ENCODE data around the gene NUDT13.

NUDT13 gene

DNA sequence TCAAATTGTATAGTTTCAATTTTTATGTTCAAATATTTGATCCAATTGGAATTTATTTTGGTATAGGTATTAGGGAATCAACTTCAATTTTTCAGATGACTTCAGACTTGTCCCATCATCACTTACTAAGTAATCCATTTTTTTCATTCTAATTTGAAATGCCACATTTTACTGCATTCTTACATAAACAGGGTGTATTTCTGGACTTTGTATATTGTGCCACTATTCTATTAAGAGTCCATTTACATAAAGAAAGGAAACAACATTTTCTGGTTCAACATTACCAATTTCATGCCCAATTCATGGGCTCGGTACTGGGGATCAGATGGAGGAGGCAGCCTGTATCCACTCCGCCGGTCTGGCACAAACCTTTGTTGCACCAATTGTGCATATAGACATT is 41.8 kb downstream of the NUDT13 start:
- DNase-seq (ENCODE audit: low read depth, low spot score), result no peak
- H3K4me3 ChIP-seq (ENCODE audit: low read length), result no peak overlapping the region

DNA sequence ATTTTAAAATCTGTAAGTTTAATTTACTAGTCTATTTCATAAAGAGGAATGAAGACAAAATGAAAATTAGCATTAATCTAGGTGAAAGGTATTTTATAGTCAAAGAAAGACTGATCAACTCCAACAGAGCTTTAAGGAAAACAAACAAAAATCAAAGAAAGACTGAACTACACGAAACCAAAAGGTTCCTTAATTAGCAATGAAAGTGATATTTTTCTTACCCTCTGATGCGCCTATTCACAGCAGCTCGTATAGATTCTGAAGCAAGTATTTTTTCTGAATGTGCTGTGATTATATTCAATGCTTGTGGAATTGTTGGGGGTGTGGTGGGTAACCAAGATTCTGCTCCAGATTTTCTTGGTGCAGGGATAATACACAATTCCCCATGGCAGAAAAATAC is 45.8 kb downstream of the NUDT13 start:
- no peak overlapping the region for H3K4me3 ChIP-seq (ENCODE audit: low read length)
- no peak for DNase-seq (ENCODE audit: low read depth, low spot score)

DNA sequence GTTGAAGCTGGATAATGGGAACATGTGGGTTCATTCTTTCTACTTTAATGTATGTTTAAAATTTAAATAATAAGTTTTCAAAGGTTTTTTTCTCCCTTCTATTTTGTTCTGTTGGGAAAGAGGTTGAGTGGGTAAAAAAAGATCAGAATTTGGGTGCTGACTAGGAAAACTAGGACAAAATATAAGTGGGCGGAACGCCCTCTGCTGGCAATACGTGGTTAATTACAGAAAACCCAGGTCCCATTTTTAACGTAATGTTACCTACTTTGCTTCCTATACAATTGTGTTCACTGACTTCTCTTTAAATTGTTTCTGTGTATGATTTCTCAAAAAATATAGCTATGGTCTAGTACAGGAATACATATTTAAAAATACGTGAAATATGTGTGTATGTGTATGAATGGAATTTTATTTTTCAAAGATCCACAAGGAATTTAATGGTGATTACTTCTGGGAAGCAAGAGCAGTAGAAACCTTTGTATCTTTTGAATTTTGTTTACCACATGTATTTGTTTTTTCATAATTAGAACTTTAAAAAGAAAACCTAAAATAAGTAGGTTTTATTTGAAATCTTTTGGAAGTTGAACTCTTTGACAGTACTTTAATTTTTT is 48.9 kb downstream of the NUDT13 start:
- H3K4me3 ChIP-seq (ENCODE audit: low read length), result no peak overlapping the region
- DNase-seq (ENCODE audit: low read depth, low spot score), result peak; percentile 47

DNA sequence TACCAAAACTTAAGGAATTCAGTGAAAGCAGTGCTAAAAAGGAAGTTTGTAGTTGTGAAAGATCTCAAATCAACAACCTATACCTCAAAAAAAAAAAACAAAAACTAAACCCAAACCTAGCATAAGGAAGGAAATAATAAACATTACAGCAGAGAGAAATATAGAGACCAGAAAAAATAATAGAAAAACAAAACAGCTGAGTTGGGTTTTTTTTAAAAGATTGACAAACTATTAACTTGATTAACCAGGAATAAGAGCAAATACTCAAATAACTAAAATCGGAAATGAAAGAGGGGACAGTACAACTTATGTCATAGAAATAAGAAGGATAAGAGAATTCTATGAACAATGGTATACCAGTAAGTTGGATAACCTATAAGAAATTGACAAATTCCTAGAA is 50.8 kb downstream of the NUDT13 start:
- H3K4me3 ChIP-seq (ENCODE audit: low read length), result no peak overlapping the region
- no peak for DNase-seq (ENCODE audit: low read depth, low spot score)

DNA sequence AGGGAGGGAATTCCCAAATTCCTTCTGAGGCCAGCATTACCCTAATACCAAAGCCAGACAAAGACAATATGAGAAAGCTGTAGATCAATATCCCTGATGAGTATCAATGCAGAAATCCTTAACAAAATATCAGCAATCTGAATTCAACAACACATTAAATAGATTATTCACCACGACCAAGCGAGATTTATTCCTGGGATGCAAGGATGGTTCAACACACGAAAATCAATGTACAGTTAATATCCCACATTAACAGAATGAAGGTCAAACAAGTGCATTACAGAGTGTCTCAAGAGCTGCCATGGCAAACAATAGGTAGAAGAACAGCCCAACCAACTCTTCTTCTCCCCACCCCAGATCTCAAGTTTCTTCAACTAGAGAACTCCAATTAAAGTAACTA is 51.4 kb downstream of the NUDT13 start:
- no peak for DNase-seq (ENCODE audit: low read depth, low spot score)

DNA sequence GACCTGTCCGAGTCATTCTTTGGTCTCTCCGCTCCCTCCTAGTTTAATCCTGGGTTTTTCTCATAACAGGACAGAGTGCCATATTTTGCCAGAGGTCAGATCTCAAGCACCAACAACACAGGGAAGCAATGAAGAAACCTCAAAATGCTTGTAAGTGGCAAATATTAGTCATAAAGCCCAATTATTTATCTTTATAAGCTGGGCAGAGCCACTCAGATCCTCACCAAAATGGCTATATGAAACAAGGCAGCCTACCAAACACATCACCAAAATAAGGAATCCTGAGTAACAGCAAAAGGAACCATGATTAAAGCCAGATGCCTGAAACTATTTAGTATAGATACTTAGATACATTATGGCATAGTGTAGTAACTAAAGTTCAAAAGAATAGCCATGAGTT is 52.8 kb downstream of the NUDT13 start:
- no peak for DNase-seq (ENCODE audit: low read depth, low spot score)
- H3K4me3 ChIP-seq (ENCODE audit: low read length), result no peak overlapping the region

More for the DNA sequence above, 51.4 kb downstream of the NUDT13 start:
- H3K4me3 ChIP-seq (ENCODE audit: low read length), result no peak overlapping the region

DNA sequence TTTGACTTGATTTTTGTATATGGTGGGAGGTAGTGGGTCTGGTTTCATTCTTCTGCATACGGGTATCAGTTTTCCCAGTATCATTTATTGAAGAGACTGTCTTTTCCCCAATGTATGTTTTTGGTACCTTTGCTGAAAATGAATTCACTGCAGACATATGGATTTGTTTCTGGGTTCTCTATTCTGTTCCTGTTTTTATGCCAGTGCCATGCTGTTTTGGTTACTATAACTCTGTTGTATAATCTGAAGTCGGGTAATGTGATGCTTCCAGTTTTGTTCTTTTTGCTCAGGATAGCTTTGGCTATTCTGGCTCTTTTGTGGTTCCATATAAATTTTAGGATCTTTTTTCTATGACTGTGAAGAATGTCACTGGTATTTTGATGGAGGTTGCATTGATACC is 56.7 kb downstream of the NUDT13 start:
- H3K4me3 ChIP-seq (ENCODE audit: low read length), result peak overlapping the region; percentile 100
- no peak for DNase-seq (ENCODE audit: low read depth, low spot score)

DNA sequence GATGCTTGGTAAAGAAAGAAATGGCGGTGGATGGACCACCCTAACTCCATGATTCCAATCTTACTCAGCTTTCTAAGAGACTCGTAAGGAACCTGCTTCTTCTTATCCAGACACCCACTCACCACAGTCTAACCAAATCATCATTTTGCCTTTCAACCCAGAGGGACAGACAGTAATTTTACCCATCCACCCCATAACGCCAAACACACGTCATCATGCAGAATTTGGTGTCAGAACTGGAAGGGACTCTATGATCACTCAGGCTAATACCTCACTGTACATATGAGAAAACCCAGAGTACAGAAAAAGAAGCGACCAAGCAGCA is 57.2 kb downstream of the NUDT13 start:
- peak overlapping the region; percentile 100 for H3K4me3 ChIP-seq (ENCODE audit: low read length)
- no peak for DNase-seq (ENCODE audit: low read depth, low spot score)

DNA sequence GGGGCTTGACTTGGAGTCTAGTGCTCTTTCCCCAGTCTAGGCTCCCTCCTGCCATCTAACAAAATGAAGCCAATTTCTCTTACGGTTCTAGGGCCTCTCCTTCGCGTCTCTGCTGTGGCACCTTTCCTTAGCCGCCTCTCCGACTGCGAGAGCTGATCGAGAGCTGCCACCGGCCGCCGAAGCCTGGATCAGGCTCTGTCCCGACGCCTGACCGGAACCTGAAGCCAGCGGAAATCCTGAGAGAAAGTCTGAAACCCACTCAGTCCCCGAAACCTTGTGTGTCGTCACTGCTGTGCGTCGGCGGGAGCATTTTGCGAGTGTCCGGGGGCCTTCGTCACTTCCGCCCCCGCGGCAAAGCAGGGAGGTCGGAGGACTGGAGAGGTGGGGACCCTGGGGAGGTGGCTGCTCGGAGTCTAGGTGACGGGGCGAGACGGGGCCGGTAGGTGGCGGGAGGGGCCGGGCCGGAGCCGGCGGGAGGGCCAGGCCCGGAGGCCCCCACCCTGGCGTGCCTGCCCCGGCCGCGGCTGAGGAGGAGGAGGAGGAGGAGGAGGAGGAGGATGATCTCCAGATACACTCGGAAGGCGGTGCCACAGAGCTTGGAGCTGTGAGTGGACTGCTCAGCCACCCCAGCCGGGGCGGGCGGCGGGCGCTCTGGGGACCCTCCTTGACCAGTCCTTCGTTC is 57.7 kb downstream of the NUDT13 start, which contains the start of the genes ECD and FAM149B1:
ECD (minus strand) TSS at position 226 of the 682 bp plus-strand sequence. CDS start 4,071 bp downstream, outside the sequence.
FAM149B1 (plus strand) TSS at position 337 of the 682 bp plus-strand sequence; CDS start at position 558, 221 bp downstream.
- H3K4me3 ChIP-seq (ENCODE audit: low read length), result peak within 1 kb of the TSS; percentile 100
- peak; percentile 82 for DNase-seq (ENCODE audit: low read depth, low spot score)

DNA sequence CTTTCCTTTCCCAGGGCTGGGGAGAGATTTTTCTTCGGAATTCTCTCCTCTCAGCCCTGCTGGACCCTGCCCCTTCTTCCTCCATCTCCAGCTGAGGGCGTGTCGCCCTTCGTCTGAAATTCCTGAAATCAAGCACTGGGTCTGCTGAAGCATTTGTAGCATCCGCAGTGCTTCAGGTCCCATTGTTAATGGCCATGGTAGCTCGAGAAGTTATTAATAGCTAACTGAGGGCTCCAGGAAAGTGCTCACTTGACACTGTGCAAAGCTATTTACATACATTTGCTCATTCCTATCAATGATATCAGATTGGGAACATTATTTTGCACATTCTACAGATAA is 58.2 kb downstream of the NUDT13 start:
- DNase-seq (ENCODE audit: low read depth, low spot score), result no peak
- H3K4me3 ChIP-seq (ENCODE audit: low read length), result peak overlapping the region; percentile 100

DNA sequence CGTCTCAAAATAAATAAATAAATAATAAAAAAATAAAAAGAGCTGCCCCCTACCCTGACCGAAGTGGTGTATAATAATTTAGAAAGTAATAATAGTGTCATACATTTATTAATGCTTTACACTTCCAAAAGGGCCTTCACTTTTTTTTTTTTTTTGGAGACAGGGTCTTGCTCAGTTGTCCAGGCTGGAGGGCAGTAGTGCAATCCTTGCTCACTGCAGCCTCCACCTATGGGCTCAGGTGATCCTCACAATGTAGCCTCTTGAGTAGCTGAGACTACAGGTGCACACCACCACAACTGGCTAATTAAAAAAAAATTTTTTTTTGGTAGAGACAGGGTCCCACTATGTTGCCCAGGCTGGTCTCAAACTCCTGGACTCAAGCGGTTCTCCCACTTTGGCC is 59.1 kb downstream of the NUDT13 start:
- no peak for DNase-seq (ENCODE audit: low read depth, low spot score)
- H3K4me3 ChIP-seq (ENCODE audit: low read length), result no peak overlapping the region

DNA sequence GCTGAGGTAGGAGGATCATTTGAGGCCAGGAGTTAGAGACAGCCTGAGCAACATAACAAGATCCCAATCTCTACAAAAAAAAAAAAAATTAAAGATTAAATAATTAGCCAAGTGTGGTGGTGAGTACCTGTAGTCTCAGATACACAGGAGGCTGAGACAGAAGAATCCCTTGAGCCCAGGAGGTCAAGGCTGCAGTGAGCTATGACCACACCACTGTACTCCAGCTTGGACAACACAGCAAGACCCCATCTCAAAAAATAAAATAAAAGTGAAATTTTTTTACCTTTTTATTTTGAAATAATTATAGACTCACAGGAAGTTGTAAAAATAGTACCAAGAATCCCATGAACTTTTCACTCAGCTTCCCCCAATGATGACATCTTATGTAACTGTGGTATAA is 62.6 kb downstream of the NUDT13 start:
- DNase-seq (ENCODE audit: low read depth, low spot score), result no peak
- no peak overlapping the region for H3K4me3 ChIP-seq (ENCODE audit: low read length)

DNA sequence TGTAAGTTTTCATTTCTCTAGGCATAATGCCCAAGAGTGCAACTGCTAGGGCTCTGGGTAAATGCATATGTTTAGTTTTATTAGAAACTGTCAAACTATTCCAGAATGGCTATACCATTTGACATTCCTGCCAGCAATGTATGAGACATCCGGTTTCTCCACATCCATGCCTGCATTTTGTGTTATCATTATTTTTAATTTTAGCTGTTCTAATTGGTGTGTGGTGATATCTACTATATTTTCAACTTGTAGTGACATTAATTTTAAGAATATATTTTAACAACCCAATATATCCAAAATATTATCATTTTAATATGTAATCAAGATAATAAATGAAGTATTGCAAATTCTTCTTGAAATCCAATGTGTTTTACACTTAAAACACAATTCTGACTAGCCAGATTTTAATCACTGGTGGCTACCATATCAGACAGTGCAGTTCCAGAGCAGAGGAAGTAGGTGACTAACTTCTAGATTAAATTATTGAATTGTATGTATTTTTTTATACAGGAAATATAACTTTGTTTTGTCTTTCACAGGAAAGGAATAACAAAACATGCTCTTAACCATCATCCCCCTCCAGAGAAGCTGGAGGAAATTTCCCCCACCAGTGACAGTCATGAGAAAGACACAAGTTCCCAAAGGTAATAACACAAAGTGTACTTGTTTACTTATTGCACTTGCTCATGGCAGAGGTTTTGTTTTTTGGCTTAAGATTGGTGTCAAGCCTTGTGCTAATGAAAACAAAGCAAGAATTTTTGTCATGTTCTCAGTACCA is 64.1 kb downstream of the NUDT13 start:
- H3K4me3 ChIP-seq (ENCODE audit: low read length), result no peak overlapping the region

More for the DNA sequence above, 64.1 kb downstream of the NUDT13 start:
- no peak for DNase-seq (ENCODE audit: low read depth, low spot score)

All from Jurkat, Clone E6-1 (cell line).